Peyer's patch (tissue), 4 donors: Measurements from ENCODE around the gene SPACA4.
A peak's percentile ranks its signal among the peaks of the same experiment; 100 is the strongest.

Source experiments
- CTCF ChIP-seq, 6 experiments: fragments of 450-650 bp in 4 of 6; fragments of 200-600 bp in 2 of 6; sonication (generic) in 1 of 6; IDR thresholded peaks; one replicate each; pipeline ENCODE4 v1.5.1; 2017 to 2019; ENCODE audit warnings: antibody characterized with exemption in 6 of 6, mild to moderate bottlenecking in 3 of 6, moderate library complexity in 1 of 6
- POLR2A ChIP-seq, 2 donors: fragments of 450-650 bp; IDR thresholded peaks; one replicate each; pipeline ENCODE4 v1.5.1; 2017; ENCODE audit warnings: antibody characterized with exemption in 2 of 2, mild to moderate bottlenecking in 2 of 2, moderate library complexity in 2 of 2

- TF ChIP-seq POLR2A (IDR thresholded peaks at IDR 0.05) (peak; percentile 38 to 86), CTCF (IDR thresholded peaks at IDR 0.05) (no peak)
Observed at GRCh38 chr19:48633148-48634035, 26.9 kb downstream of the SPACA4 start.
